Measurements from ENCODE around the gene FAM20C. TPM values are rescaled to one million over a fixed set of nuclear protein-coding genes. Genes with fewer than 3 reads are reported as not detected.

The FAM20C gene
- total RNA-seq, 1 donor from 2014 or later: 23.4 TPM

DNA sequence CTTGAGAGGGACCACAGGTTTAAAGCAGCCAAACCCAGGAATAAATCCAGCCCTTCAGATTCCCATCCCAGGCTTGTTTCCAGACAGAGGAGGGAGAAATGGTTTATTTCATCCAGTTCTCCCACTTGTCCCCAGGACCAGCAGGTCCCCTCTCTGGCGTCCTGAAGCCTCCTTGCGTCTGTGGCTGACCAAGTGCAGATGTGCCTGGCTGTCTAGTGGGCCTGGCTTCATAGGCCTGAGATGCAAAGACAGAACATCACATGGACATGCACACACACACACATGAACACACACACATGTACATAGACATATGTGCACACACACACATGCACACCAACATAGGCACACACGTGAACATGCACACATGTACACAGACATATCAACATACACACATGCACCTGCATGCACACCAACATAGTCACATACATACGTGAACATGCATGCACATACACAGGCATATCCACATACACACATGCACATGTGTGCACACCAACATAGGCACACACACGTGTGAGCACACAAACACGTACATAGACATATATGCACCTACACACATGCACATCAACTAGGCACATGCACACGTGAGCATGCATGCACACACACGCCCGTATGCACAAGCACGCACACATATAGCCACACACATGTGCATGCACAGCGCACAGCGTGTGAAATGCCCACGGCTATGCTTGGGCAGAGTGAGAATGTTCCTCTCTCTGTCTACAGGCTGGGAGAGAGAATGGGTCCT, 108.3 kb downstream of the FAM20C start:
- no peak for DNase-seq (ENCODE audit: low spot score)

DNA sequence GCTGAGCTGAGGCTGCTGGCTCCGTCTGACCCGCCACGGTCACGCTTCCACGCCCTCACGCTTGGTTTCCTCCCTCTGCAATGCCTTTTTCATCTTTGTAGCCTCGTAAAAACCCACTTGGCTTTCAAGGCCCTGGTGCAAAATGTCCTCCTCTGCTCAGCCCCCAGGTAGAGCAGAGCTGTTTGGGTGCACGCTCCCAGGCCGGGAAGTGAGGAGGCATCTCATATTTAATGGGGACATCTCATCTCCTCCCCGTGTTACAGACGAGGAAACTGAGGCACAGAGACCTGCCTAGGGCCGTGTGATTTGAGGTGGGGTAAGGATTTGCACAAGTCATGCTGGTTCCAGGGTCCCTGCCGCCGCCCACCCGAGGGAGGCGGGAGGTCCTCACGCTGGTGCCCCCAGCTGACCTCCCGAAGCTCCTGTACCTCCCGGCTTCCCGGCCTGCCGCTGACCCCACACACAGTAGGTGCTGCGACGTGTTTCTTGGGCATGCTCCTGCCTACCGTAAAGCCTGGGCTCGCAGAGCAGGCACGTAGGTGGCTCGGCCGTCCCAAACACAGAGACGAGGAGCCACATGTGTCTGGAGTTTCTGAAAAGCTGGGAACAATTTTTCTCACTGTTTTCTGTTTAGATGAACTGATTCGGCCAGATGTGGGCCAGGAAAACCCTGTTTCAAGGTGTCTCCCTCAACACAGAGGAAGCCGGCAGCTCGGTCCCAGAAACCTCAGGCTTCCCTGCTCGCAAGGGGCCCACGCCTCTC, 109.1 kb downstream of the FAM20C start:
- DNase-seq (ENCODE audit: low spot score): no peak

DNA sequence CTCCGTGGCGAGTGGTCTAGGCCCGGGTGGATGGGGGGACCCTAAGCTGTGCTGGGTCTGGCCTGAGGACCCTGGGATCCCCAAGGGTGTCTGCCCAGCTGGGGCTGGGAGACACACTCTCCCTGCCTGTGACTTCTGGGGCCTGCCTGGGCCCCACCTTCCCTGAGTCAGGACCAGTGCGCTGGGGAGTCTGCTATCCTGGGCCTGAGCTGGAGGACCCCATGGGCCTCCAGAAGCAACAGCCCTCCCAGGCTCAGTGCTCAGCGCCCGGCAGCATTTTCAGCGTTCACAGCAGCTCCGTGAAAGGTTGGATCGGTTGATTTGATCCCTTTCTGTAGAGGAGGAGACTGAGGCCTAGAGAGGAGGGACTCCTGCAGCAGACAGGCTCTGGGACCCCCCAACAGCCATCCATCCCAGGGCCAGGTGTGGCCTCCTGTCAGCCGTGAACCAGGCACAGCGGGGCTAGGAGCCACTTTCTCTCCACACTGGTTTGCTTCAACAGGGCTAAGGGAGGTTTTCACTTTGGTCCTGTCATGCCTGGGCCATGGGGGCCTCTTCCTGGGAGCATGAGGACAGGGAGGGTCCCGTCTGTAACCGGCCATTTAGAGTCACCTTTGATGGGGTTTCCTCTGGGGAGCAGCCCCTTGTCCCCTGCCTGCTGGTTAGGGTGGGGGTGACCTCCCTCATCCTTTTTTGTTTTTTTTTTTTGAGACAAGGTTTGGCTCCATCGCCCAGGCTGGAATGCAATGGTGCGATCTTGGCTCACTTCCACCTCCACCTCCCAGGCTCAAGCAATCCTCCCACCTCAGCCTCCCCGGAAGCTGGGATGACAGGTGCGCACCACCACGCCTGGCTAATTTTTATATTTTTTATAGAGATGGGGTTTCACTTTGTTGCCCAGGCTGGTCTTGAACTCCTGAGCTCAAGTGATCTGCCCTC, 110.0 kb downstream of the FAM20C start:
- DNase-seq (ENCODE audit: low spot score): no peak

DNA sequence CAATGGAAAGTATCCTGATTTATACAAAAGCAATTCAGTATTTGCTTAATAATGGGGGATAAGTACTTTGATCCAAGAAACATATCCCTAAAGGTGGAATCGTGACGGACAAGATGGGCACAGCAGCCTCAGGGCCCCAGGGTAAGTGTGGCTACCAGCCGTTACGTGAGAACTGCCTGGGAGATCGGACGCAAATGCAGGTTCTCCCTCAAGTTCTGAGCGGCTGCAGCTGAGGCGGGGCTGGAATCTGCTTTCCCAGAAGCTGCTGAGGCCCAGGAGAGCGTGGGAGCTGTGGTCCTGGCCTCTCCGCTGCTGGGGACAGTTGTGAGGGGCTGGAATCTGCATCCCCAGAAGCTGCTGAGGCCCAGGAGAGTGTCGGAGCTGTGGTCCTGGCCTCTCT, 111.1 kb downstream of the FAM20C start:
- DNase-seq (ENCODE audit: low spot score): no peak

DNA sequence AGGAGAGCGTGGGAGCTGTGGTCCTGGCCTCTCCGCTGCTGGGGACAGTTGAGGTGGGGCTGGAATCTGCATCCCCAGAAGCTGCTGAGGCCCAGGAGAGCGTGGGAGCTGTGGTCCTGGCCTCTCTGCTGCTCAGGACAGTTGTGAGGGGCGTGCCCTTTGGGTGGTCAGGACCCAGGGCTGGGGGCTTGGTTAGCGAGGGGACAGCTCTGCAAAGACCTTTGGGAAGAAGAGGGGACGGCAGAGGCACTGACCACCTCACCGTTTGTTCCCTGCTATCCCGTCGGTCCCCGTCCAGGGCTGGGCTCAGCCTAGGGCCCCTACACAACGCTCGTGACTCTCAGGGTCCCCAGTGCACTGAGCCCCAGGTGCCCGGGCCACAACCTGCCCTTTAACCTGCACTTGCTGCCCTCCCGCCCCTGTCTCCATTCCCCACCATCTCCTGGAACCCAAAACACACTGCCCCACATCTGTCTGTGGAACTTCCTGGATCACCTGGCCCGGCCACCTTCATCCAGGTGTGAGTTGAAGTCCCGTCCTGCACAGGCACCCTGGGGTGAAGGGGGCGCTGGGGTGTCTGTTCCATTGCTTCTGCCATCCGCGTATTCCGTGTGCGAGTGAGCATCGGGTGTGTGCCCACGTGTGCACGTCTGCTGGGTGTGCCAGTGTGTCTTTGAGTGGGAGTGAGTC, 111.7 kb downstream of the FAM20C start:
- DNase-seq (ENCODE audit: low spot score): no peak

DNA sequence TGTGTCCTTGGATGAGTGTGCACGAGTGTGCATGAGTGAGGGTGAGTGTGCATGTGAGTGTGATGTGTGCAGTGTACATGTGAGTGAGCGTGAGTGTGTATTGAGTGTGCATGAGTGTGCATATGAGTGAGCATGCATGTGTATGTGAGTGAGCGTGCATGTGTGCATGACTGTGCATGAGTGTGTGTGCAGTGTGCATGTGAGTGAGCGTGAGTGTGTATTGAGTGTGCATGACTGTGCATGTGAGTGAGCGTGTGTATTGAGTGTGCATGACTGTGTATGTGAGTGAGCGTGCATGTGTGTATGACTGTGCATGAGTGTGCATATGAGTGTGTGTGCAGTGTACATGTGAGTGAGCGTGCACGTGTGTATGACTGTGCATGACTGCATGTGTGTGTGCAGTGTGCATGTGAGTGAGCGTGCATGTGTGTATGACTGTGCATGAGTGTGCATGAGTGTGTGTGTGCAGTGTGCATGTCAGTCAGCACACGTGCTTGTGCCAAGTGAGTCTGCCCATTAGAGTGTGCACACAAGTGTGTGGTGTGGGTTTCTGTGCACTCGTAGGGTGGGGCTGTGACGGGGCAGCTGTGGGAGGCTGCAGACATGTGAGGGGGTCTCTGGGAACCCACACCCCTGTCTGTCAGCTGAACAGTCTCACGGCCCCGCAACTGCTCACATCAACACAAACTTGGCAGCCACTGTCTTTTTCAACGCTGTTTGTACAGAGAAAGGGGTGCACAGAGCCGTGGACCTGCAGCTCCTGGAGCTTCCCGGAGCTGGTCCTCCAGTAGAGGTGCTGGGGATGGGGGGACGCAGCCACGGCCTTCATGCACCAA, 112.4 kb downstream of the FAM20C start:
- no peak for DNase-seq (ENCODE audit: low spot score)

DNA sequence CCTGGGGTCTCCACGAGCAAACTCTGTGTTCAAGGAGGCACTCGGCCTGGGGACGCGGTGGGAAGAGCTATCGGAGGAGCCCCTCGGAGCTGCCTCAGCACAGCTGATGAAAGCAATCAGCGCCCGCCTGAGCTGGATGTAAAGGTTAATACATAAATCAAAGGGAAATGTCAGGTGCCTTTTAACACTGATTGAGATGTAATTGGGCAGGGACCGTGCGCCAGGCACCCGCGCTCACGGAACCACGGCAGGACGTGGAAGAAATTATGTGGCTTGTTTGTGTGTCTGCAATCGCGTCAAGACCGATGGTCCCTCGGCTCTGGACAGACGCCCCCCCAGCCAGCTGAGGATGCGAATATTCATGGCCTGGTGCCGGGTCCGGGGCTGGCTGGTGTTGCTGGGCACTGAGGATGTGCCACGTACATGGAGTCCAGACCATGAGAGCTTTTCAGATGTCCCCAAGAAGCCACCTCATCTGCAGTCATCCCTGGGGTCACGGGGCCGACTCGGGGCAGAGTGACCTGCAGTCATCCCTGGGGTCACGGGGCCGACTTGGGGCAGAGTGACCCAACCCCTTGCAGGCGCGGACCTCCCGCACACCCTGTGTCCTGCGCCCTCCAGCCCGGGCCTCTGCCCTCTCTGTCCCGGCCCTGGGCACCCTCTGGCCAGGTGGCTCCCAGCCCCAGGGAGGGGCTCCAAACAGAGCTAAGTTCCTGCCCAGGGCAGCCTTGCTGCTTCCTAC, 113.2 kb downstream of the FAM20C start:
- DNase-seq (ENCODE audit: low spot score): no peak

DNA sequence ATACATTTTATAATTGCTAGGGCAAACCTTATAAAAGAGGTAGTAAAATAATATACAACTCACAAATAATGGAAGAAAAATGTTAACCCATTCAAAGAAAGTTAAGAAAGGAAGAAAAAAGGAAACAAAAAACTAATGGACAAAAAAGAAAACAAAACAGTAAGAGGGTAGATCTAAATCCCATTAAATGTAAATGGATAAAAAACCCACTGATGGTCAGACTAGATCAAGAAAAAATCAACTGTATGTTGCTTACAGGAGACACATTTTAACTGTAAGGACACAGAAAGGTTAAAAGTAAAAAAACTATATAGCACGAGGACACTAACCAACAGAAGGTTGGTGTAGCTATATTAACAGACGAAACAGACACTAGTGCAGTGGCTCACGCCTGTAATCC, 115.6 kb downstream of the FAM20C start:
- no peak for DNase-seq (ENCODE audit: low spot score)

DNA sequence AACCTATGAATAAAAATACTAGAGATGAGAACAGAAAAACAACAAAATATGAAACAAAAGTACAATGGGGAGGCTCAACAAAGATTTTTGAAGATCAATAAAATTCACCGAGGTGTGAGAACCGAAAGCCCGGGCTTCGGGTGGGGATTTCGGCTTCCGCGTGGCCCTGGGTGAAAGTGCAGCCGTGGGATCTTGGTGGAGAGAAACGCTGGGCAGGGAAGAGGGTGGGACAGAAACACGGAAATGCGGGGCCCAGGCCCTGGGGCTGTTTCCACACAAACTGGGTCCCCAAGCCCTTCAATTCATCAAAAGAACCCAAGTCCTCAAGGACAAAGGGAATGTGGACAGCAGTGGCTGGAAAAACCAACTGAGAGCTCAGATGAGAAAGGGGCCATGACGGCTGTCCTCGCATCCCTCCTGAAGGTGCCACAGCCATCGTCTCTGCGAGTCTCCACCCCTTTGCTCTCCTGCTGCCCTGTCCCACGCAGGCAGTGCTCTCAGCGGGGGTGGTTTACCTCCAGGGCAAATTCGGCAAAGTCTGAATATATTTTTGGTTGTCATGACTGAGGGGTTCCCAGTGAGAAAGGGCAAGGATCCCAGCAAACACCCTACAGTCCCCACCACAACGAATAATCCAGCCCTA, 117.3 kb downstream of the FAM20C start:
- DNase-seq (ENCODE audit: low spot score): no peak

Other genes starting within 250 kb of the FAM20C start
- gene FOXL3, start 97.6 kb downstream of the FAM20C start, total RNA-seq (ENCODE audit: insufficient read depth, low replicate concordance): not detected